IPS-20b (cell line): ENCODE measurements around the gene WDR37.

Source experiments
- H3K27ac ChIP-seq: one replicate; pipeline ENCODE4 v1.5.1; 2013; ENCODE audit warnings: low read length
- H3K27me3 ChIP-seq: 2 replicates; pipeline ENCODE4 v1.6.1; 2013; ENCODE audit warnings: mild to moderate bottlenecking, low read length, inconsistent platforms; ENCODE audit not compliant: insufficient read depth
- H3K36me3 ChIP-seq: 2 replicates; pipeline ENCODE4 v1.6.1; 2013; ENCODE audit warnings: low read depth, mild to moderate bottlenecking, inconsistent platforms, low read length, moderate library complexity; ENCODE audit not compliant: insufficient read depth
- H3K4me1 ChIP-seq: 2 replicates; pipeline ENCODE4 v1.6.1; 2013; ENCODE audit warnings: mild to moderate bottlenecking, control low read depth, inconsistent platforms, low read length, moderate library complexity; ENCODE audit not compliant: insufficient read depth
- H3K4me3 ChIP-seq: 2 replicates; pipeline ENCODE4 v1.5.1; 2013; ENCODE audit warnings: mild to moderate bottlenecking, low read length, inconsistent platforms
- H3K9ac ChIP-seq: 2 replicates; pipeline ENCODE4 v1.6.1; 2013; ENCODE audit warnings: low read depth, mild to moderate bottlenecking, inconsistent platforms, low read length, moderate library complexity
- H3K9me3 ChIP-seq: 2 replicates; pipeline ENCODE4 v1.6.1; 2013; ENCODE audit warnings: mild to moderate bottlenecking, low read depth, low read length, inconsistent platforms; ENCODE audit not compliant: insufficient read depth

The WDR37 gene

DNA sequence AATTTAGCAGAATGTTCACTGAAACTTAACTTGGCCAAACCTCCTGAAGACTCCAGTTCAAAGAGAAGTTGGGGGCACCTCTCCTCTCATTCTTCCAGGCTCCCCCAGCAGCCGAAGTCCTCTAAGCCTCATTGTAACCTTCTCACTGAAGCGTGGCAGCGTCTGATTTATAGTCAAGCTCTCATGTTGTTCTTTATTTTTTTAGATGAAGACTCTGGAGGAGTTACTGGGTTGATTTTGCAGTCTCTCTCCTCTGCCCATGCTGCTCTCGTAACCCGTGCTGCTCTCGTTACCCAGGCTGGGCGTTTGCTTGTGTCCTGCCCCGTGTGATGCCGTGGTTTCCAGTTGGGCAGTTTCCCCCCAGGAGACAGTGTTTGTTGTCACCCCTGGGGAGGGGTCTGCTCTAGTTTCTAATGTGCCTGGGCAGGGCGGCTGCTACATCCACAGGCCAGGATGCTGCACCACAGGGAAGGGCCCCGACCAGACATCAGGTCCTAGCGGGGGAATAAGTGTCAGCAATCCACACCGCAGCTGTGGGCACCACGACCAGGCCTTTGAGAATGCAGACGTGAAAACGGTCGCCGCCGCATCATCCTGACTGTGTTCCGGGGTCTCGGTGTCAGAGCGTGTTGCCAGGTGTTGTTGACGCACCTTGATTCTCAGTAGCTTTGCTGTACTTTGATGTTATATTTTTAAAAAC, 65.2 kb downstream of the WDR37 start:
- no peak overlapping the region for H3K4me3 ChIP-seq
- H3K9me3 ChIP-seq, result no peaks in the 10 kb centered on the region
- H3K27me3 ChIP-seq, result no peaks in the 10 kb centered on the region
- H3K27ac ChIP-seq, result no peak overlapping the region
- H3K9ac ChIP-seq, result no peak overlapping the region
- no peaks in the 10 kb centered on the region for H3K4me1 ChIP-seq
- H3K36me3 ChIP-seq, result peaks cover 39% of the 10 kb centered on the region; the same call in 1 of the 2 replicates

DNA sequence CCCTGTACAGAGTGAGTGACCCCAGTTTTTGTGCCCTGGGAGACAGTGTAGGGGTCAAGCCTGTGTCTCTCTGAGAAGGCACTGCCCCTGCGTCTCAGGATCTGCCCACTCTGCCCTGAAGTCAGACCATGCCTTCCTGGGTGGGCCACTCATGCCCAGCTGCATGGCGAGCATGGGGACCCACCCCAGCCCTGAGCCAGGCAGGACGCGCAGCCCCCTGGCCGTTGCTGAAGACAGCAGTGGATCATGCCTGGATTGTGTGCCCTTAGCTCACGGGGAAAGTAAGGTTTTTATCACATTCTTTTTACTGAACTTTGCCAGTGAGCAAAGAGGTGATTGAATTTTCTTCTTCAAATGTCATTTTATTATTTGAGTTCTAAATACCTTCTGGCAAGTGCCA, 66.2 kb downstream of the WDR37 start:
- Histone ChIP-seq H3K9me3 (no peaks in the 10 kb centered on the region), H3K4me3 (no peak overlapping the region), H3K9ac (no peak overlapping the region), H3K27ac (no peak overlapping the region), H3K36me3 (peaks cover 35% of the 10 kb centered on the region; the same call in 1 of the 2 replicates), H3K27me3 (no peaks in the 10 kb centered on the region), H3K4me1 (no peaks in the 10 kb centered on the region)

DNA sequence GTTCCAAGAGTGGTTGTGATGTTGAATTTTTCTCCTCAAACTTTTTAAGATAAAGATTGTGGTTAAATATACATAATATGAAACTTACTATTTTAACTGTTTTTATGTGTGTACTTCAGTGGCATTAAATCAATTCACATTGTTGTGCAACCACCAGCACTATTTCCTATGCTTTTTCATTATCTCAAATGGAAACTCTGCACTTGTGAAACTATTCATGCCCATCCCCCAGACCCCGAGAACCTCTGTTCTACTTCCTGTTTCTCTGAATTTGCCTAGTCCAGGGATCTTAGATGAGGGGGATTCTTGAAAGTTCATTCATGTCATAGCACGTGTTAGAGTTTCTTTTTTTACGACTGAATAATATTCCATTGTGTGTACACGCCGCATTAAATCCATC, 67.0 kb downstream of the WDR37 start:
- H3K27me3 ChIP-seq, result no peaks in the 10 kb centered on the region
- no peaks in the 10 kb centered on the region for H3K9me3 ChIP-seq
- H3K4me1 ChIP-seq, result no peaks in the 10 kb centered on the region
- no peak overlapping the region for H3K4me3 ChIP-seq
- peaks cover 32% of the 10 kb centered on the region; the same call in 1 of the 2 replicates for H3K36me3 ChIP-seq
- H3K27ac ChIP-seq, result no peak overlapping the region
- H3K9ac ChIP-seq, result no peak overlapping the region

DNA sequence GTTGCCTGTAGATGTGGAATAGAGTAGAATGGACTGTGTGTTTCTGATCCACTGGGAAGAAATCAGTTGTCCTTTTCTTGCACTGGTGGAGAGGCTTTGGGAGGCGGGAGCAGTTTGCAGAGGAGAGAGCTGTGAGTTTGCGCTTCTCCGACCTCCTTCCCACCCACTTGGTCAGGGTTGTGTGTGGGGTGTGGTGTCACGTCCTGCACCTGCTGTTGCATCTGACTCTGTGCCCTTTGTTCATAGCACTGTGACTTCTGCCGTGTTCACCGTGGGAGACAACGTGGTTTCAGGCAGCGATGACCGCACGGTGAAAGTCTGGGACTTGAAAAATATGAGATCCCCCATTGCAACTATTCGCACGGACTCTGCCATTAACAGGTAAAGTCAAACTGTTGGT, 67.8 kb downstream of the WDR37 start:
- Histone ChIP-seq H3K9ac (no peak overlapping the region), H3K4me1 (no peaks in the 10 kb centered on the region), H3K4me3 (no peak overlapping the region), H3K9me3 (no peaks in the 10 kb centered on the region), H3K36me3 (peaks cover 27% of the 10 kb centered on the region; the same call in 1 of the 2 replicates), H3K27me3 (no peaks in the 10 kb centered on the region), H3K27ac (no peak overlapping the region)

DNA sequence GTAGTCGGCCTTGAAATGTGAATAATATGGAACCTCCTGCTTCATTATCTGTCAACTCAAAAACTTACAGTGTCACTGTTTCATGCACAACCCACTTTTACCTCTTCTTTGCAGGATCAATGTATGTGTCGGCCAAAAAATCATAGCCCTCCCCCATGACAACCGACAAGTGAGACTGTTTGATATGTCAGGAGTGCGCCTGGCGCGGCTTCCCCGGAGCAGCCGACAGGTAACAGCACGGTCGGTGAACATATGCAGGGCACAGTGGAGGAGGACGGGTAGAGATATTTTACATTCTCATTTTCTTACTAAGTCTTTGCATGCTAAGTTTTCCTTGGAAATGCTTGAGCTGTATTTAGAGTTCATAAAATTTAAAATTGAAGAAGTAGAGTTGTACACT, 68.6 kb downstream of the WDR37 start:
- H3K27ac ChIP-seq, result no peak overlapping the region
- H3K27me3 ChIP-seq, result no peaks in the 10 kb centered on the region
- H3K9me3 ChIP-seq, result no peaks in the 10 kb centered on the region
- H3K4me1 ChIP-seq, result no peaks in the 10 kb centered on the region
- H3K36me3 ChIP-seq, result peaks cover 31% of the 10 kb centered on the region; the same call in 1 of the 2 replicates
- no peak overlapping the region for H3K4me3 ChIP-seq
- H3K9ac ChIP-seq, result no peak overlapping the region

DNA sequence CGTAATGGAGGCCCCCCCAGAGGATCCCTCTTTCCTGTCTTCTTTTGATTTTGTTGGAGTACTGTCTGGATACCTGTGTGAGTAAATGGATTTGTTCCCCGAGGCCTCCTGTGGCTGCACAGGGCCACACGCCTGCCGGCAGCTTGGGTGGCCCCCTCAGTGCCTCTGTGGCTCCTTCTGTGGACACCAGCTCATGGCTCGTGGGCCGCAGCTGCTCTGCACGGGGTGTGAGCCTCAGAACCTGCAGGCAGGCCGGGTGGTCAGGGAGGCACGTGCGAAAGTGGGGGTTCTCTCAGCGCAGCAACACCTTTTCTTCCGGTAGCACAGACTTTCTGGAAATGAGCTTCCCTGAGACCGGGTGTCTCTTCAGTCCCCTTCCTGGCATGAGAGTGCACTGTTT, 70.3 kb downstream of the WDR37 start:
- Histone ChIP-seq H3K4me1 (no peaks in the 10 kb centered on the region), H3K9me3 (no peaks in the 10 kb centered on the region), H3K4me3 (no peak overlapping the region), H3K27me3 (no peaks in the 10 kb centered on the region), H3K9ac (no peak overlapping the region), H3K36me3 (peaks cover 36% of the 10 kb centered on the region), H3K27ac (no peak overlapping the region)

DNA sequence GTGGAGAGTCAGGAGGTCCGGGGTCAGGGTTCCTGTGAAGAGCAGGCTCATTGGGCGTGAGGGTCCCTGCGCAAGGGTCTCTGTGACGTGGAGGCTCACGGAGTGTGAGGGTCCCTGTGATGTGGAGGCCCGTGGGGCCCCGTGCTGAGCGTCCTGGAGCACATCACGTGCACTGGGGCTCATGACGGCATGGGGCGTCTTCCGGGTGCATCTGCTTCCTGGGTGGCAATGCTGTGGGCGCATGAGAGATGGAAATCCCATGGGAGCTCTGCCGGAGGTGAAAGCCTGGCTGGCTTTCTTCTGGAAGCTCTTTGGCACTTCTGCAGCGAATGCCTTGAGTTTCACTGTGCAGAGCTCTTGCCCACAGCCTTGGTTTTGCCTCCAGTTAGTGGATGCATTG, 71.4 kb downstream of the WDR37 start:
- Histone ChIP-seq H3K4me3 (no peak overlapping the region), H3K4me1 (no peaks in the 10 kb centered on the region), H3K27ac (no peak overlapping the region), H3K9me3 (no peaks in the 10 kb centered on the region), H3K36me3 (peaks cover 34% of the 10 kb centered on the region), H3K27me3 (no peaks in the 10 kb centered on the region), H3K9ac (no peak overlapping the region)

DNA sequence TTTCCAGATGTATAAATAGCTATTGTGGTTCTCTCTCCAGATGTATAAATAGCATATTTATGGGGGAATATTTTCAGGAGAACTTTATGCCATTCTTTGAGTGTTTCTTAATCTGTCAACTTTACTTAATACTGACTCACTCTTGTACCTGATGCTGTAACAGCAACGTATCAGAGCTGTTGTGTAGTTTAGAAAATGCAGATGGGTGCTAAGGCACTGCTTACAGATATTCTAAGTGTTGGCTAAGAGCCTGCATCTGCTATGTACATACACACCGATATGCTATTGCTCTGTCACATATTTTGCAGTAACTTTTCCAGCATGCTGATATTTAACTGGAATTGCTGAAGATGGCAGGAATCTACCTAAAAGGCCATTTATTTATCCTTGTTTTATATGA, 71.9 kb downstream of the WDR37 start:
- peaks cover 34% of the 10 kb centered on the region for H3K36me3 ChIP-seq
- no peak overlapping the region for H3K4me3 ChIP-seq
- H3K9me3 ChIP-seq, result no peaks in the 10 kb centered on the region
- no peak overlapping the region for H3K27ac ChIP-seq
- H3K27me3 ChIP-seq, result no peaks in the 10 kb centered on the region
- H3K4me1 ChIP-seq, result no peaks in the 10 kb centered on the region
- no peak overlapping the region for H3K9ac ChIP-seq

DNA sequence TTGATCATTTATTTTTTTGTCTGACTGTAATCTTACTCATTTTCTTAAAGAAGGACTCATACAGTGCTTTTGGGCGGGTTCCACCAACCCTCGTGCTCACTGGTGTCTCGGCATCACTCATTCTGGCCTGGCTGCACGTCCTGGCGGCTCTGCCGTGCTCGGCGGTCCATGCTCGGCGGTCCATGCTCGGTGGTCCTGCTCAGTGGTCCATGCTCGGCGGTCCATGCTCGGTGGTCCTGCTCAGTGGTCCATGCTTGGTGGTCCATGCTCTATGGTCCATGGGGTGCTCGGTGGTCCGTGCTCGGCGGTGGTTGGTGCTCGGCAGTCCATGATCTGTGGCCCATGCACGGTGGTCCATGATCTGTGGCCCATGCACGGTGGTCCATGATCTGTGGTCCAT, 72.5 kb downstream of the WDR37 start:
- Histone ChIP-seq H3K27me3 (no peaks in the 10 kb centered on the region), H3K4me1 (no peaks in the 10 kb centered on the region), H3K27ac (no peak overlapping the region), H3K36me3 (peaks cover 34% of the 10 kb centered on the region), H3K4me3 (no peak overlapping the region), H3K9me3 (no peaks in the 10 kb centered on the region), H3K9ac (no peak overlapping the region)

DNA sequence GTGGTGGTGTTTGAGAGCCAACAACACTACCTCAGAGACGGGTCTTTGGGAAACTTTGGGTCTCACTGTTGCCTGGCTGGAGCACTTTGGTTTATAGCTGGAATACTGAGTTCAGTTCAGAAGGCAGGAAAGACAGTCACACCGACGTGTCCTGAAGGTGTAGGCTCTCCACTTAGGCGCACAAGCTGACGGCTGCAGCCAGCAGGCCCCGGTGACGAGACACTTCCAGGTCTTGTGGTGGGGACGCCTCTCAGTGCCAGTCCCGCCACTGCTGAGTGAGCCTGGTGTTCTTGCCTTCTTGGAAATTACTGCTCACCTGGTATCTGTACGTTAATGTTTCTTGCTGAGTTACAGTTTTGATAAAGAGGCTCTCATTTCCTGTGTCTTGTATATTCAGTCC, 74.0 kb downstream of the WDR37 start:
- H3K27me3 ChIP-seq, result no peaks in the 10 kb centered on the region
- H3K4me1 ChIP-seq, result no peaks in the 10 kb centered on the region
- H3K9ac ChIP-seq, result no peak overlapping the region
- no peak overlapping the region for H3K27ac ChIP-seq
- H3K36me3 ChIP-seq, result peaks cover 22% of the 10 kb centered on the region
- no peak overlapping the region for H3K4me3 ChIP-seq
- H3K9me3 ChIP-seq, result no peaks in the 10 kb centered on the region

DNA sequence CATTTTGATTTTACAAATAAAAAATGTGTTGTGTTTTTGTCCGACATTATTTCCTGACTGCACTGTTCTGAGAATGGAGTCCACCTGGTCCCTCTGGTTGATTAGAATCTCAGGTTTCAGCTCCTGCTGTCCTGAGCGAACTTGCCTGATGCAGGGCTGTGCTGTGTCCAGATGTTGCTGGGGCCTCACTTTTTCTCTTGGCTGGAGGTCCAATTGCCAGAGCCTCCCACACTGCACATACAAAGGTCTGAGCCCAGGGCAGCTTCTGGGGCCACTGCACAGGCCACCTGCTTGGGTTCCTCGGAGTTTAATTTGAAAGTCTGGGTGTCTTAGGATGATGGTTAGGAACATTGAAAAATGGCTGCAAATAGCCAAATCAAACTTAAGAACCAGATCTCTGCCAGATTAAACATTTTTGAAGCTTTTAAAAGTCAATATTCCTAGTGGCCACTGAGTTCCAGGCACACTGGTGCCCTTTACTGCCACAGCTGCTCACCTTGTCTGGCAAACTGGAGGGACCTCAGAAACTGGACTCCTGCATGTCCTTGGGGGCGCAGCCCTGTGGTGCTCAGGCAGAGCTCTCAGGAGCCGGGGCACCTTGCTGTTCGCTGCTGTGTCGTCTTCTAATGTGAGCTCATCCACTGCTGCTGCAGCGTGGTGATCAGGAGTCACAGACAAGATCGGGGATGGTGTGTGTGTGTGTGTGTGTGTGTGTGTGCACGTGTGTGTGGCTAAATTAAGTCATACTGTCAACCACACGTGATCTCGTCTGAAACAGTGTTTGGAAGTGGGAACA, 75.0 kb downstream of the WDR37 start:
- Histone ChIP-seq H3K36me3 (peaks cover 19% of the 10 kb centered on the region), H3K4me3 (no peak overlapping the region), H3K9me3 (no peaks in the 10 kb centered on the region), H3K27ac (no peak overlapping the region), H3K9ac (no peak overlapping the region), H3K4me1 (no peaks in the 10 kb centered on the region), H3K27me3 (no peaks in the 10 kb centered on the region)

DNA sequence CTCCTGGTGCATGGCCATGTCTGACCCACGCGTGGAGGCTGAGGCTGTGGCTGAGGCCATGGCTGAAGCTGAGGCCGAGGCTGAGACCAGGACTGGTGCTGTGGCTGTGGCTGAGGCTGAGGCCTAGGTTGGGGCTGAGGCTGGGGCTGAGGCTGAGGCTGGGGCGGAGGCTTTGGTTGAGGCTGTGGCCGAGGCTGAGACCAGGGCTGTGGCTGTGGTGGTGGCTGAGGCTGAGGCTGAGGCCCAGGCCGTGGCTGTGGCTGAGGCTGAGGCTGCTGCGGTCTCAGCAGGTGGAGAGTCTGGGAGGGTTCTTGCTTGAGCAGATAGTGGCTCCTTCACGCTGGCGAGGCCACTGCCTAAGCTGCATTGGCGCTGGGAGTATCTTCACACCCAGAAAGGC, 76.4 kb downstream of the WDR37 start:
- Histone ChIP-seq H3K27ac (no peak overlapping the region), H3K4me1 (no peaks in the 10 kb centered on the region), H3K4me3 (no peak overlapping the region), H3K9me3 (no peaks in the 10 kb centered on the region), H3K9ac (no peak overlapping the region), H3K36me3 (peaks cover 19% of the 10 kb centered on the region), H3K27me3 (no peaks in the 10 kb centered on the region)
